Tibial nerve (tissue), 4 donors: ENCODE results near the gene MIOX.

Experiments used
- CTCF ChIP-seq, 5 experiments: fragments of 200-600 bp in 3 of 5; fragments of 450-650 bp in 2 of 5; sonication (generic) in 3 of 5; IDR thresholded peaks; one replicate each; pipeline ENCODE4 v1.5.1; 2016 to 2019; ENCODE audit warnings: antibody characterized with exemption in 5 of 5, mild to moderate bottlenecking in 3 of 5, moderate library complexity in 2 of 5
- EP300 ChIP-seq, 2 donors: sonication (generic); formaldehyde crosslinking; IDR thresholded peaks; one replicate each; pipeline ENCODE4 v1.6.1; 2017; ENCODE audit warnings: antibody characterized with exemption in 2 of 2, mild to moderate bottlenecking in 1 of 2

- no peak for TF ChIP-seq EP300 (IDR thresholded peaks at IDR 0.05)
- no peak for TF ChIP-seq CTCF (IDR thresholded peaks at IDR 0.05)
These were observed 24.6 kb upstream of the MIOX start for GRCh38 chr22:50461979-50462540.
